Measurements from ENCODE around the gene SELENOF.
"Not testable (repeated sequence)": the region's sequence is repeated elsewhere in the genome, so short reads cannot be mapped to it uniquely, and the experiment has no call there.

The SELENOF gene

DNA sequence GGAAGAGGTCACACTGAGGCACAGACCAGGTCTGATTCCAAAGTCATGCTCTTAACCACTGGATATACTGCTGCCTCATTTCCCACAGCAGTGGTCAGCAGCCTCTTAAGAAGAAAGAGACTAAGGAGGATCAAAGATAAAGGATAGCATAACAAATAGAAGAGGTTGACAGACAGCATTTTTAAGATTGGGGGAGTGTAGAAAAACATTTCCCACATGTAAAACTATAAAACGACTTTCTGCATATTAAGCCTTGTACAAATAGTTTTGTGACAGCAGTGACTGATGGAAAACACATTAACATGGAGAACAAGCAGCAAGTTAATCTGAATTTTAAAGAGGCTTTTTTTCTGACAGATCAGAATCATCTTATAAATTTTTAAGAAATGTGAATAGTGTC, 92.0 kb downstream of the SELENOF start:
- DNase-seq (ENCODE audit: extremely low read depth in 1 of 2, low read depth in 1 of 2), result no peak

DNA sequence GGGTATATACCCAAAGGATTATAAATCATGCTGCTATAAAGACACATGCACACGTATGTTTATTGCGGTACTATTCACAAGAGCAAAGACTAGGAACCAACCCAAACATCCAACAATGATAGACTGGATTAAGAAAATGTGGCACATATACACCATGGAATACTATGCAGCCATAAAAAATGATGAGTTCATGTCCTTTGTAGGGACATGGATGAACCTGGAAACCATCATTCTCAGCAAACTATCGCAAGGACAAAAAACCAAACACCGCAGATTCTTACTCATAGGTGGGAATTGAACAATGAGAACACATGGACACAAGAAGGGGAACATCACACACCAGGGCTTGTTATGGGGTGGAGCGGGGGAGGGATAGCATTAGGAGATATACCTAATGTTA, 94.0 kb downstream of the SELENOF start:
- not testable (repeated sequence) for DNase-seq (ENCODE audit: extremely low read depth in 1 of 2, low read depth in 1 of 2)

DNA sequence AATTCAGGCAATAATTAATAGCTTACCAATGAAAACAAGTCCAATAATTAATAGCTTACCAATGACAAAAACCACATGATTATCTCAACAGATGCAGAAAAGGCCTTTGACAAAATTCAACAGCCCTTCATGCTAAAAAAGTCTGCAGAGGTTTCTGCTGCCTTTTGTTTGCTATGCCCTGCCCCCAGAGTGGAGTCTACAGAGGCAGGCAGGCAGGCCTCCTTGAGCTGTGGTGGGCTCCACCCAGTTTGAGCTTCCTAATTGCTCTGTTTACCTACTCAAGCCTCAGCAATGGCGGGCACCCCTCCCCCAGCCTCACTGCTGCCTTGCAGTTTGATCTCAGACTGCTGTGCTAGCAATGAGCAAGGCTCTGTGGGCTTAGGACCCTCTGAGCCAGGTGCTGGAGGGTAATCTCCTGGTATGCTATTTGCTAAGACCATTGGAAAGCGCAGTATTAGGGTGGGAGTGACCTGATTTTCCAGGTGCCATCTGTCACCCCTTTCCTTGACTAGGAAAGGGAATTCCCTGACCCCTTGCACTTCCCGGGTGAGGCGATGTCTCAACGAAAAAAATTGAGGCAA, 96.6 kb downstream of the SELENOF start:
- DNase-seq (ENCODE audit: extremely low read depth in 1 of 2, low read depth in 1 of 2), result not testable (repeated sequence)

DNA sequence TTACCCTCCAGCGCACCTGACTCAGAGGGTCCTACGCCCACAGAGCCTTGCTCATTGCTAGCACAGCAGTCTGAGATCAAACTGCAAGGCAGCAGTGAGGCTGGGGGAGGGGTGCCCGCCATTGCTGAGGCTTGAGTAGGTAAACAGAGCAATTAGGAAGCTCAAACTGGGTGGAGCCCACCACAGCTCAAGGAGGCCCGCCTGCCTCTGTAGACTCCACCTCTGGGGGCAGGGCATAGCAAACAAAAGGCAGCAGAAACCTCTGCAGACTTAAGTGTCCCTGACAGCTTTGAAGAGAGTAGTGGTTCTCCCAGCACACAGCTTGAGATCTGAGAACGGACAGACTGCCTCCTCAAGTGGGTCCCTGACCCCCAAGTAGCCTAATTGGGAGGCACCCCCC, 99.8 kb downstream of the SELENOF start:
- not testable (repeated sequence) for DNase-seq (ENCODE audit: extremely low read depth in 1 of 2, low read depth in 1 of 2)
